ENCODE results near the gene ZNF280A. TPM values are rescaled to one million over a fixed set of nuclear protein-coding genes. Genes with fewer than 3 reads are reported as not detected.

The ZNF280A gene
- polyA plus RNA-seq, 3 donors = not detected

- no peaks in the 10 kb centered on the region for H3K79me2 ChIP-seq (ENCODE audit: insufficient read depth, low read length)
- WGBS (ENCODE audit: insufficient coverage) = 98% methylated on average over 5 of the region's 8 CpGs
- H3K27me3 ChIP-seq (ENCODE audit: control insufficient read depth in 2 of 2, insufficient read depth in 2 of 2, low read length in 2 of 2) = no peaks in the 10 kb centered on the region
- H3K27ac Mint-ChIP-seq = no peak overlapping the region
- peaks cover 37% of the 10 kb centered on the region for H3K4me1 Mint-ChIP-seq
- H3K9me3 ChIP-seq (replicated peaks in 1 of 2; ENCODE audit: control insufficient read depth in 1 of 2, insufficient read depth in 1 of 2, low read length in 2 of 2) = no peaks in the 10 kb centered on the region
- DNase-seq = no peak
- no peaks in the 10 kb centered on the region for H3K9me3 Mint-ChIP-seq
- no peaks in the 10 kb centered on the region for H3K36me3 Mint-ChIP-seq
- H3K27ac ChIP-seq (ENCODE audit: low read depth in 1 of 2, low read length in 2 of 2) = no peak overlapping the region
- peaks cover 26 to 38% of the 10 kb centered on the region in 2 donors for H3K4me1 ChIP-seq (ENCODE audit: control insufficient read depth in 1 of 2, insufficient read depth in 2 of 2, low read length in 2 of 2)
- intact Hi-C loops (cut with micrococcal nuclease) = no loop called here
- H4K20me1 ChIP-seq (ENCODE audit: insufficient read depth, low read length) = no peaks in the 10 kb centered on the region
- H3K4me2 ChIP-seq (replicated peaks; ENCODE audit: extremely low read depth, low read length, poor library complexity, severe bottlenecking) = no peak overlapping the region
- no peaks in the 10 kb centered on the region for H3K36me3 ChIP-seq (replicated peaks in 1 of 2; ENCODE audit: control insufficient read depth in 1 of 2, insufficient read depth in 2 of 2, low read length in 2 of 2)
- H2AFZ ChIP-seq (ENCODE audit: insufficient read depth, low read depth, low read length, poor library complexity, severe bottlenecking) = no peak overlapping the region
- TF ChIP-seq CTCF (IDR thresholded peaks at IDR 0.05) = no peak
- no peak overlapping the region for H3K4me3 ChIP-seq (replicated peaks in 1 of 3; ENCODE audit: low read depth in 2 of 3, low read length in 3 of 3)
- H3K4me3 Mint-ChIP-seq = no peak overlapping the region
- H3K27me3 Mint-ChIP-seq (ENCODE audit: low read depth in 3 of 3) = no peaks in the 10 kb centered on the region
- H3K9ac ChIP-seq (ENCODE audit: insufficient read depth, low read length, poor library complexity, severe bottlenecking) = no peak overlapping the region
These were observed 30.8 kb upstream of the ZNF280A start for GRCh38 chr22:22550789-22551434.

GRCh38 chr22:22548910-22549309, 28.8 kb upstream of the ZNF280A start:
- intact Hi-C loops (cut with micrococcal nuclease) = no loop called here

More at GRCh38 chr22:22548910-22549309, 28.8 kb upstream of the ZNF280A start:
- no peak for TF ChIP-seq CTCF (IDR thresholded peaks at IDR 0.05)
- Mint-ChIP-seq H3K4me3 (no peak overlapping the region), H3K27ac (no peak overlapping the region), H3K4me1 (peaks cover 30% of the 10 kb centered on the region), H3K27me3 (ENCODE audit: low read depth in 3 of 3) (no peaks in the 10 kb centered on the region), H3K36me3 (no peaks in the 10 kb centered on the region), H3K9me3 (no peaks in the 10 kb centered on the region)
- Histone ChIP-seq H3K9me3 (replicated peaks in 1 of 2; ENCODE audit: control insufficient read depth in 1 of 2, insufficient read depth in 1 of 2, low read length in 2 of 2) (no peaks in the 10 kb centered on the region), H3K27me3 (ENCODE audit: control insufficient read depth in 2 of 2, insufficient read depth in 2 of 2, low read length in 2 of 2) (no peaks in the 10 kb centered on the region), H3K4me1 (ENCODE audit: control insufficient read depth in 1 of 2, insufficient read depth in 2 of 2, low read length in 2 of 2) (peaks cover 29 to 31% of the 10 kb centered on the region in 2 donors), H3K27ac (ENCODE audit: low read depth in 1 of 2, low read length in 2 of 2) (no peak overlapping the region), H2AFZ (ENCODE audit: insufficient read depth, low read depth, low read length, poor library complexity, severe bottlenecking) (no peak overlapping the region), H3K4me3 (replicated peaks in 1 of 3; ENCODE audit: low read depth in 2 of 3, low read length in 3 of 3) (no peak overlapping the region), H3K36me3 (replicated peaks in 1 of 2; ENCODE audit: control insufficient read depth in 1 of 2, insufficient read depth in 2 of 2, low read length in 2 of 2) (no peaks in the 10 kb centered on the region), H3K4me2 (replicated peaks; ENCODE audit: extremely low read depth, low read length, poor library complexity, severe bottlenecking) (no peak overlapping the region), H4K20me1 (ENCODE audit: insufficient read depth, low read length) (no peaks in the 10 kb centered on the region), H3K79me2 (ENCODE audit: insufficient read depth, low read length) (no peaks in the 10 kb centered on the region), H3K9ac (ENCODE audit: insufficient read depth, low read length, poor library complexity, severe bottlenecking) (no peak overlapping the region)
- 100% methylated on average over 1 of the region's 1 CpG for WGBS (ENCODE audit: insufficient coverage)
- no peak for DNase-seq

Data from CD14-positive monocyte (primary cell).